ENCODE measurements around the gene SYNDIG1.

SYNDIG1 gene

DNA sequence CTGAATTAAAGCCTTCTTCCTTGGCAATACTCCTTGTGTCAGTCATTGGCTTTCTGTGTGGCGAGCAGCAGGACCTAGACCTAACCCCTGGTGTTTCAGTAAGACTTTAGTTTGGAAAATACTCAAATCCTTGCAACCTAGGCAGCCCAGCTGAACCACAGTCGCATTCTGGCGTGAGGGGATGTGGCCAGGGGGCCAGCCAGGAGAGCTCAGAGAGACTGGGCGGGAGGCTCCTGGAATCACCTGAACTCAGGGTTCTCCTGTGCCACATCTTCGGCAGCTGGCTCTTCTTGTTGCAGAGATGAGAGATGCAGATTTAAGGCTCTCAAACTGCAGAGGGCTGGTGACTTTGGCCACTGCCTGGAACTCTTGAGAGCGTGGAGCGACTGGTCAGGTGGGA, 102.7 kb downstream of the SYNDIG1 start:
- DNase-seq: no peak

DNA sequence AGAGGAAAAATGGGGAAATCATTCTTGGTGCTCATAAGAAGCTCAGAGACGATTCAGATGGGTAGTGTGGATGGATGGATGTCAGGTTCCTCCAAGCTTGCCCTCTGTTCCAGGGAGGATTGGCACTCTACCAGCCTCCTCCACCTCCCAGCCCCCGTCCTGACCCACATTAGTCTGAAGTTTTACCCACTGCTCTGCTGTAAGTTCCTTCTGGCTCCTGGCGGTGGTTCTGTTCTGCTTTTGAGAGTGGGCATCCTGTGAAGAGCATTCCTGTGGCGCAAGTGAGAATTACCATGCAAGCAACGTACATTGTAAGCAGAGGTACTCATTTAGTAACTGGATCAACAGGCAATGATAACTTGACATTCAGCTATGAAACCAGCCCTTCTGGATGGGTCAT, 103.4 kb downstream of the SYNDIG1 start:
- no peak for DNase-seq

DNA sequence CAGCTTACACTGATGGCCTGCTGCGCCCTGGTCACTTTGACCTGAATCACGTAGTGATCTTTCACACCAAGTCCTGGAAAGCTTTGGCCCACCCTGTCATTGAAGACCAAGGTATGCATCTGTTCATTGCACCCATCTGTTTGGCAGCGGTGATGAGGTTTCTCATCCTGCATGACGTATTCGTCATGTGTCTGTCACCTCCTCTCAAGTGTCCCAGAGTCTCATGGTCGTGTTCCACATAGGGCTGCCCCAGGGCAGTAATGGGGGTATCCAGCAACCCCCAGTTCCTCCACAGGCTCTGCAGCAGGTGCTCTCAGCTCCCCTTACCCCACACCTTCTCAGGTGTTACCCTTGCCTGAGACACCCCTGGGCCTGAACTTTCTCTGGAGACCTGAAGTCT, 104.1 kb downstream of the SYNDIG1 start:
- no peak for DNase-seq

DNA sequence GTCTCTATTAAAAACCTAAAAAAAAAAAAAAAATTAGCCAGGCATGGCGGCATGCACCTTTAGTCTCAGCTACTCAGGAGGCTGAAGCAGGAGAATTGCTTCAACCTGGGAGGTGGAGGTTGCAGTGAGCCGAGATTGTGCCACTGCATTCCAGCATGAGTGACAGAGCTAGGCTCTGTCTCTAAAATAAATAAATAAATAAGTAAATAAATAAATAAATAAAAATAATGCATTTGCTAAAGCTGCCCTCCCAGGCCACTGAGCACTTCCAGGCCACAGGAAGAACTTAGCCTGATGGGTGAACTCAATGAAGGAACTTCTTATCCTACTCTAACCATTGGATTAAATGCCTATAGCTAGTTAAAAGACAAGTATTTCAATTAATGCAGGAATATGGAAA, 104.9 kb downstream of the SYNDIG1 start:
- no peak for DNase-seq

DNA sequence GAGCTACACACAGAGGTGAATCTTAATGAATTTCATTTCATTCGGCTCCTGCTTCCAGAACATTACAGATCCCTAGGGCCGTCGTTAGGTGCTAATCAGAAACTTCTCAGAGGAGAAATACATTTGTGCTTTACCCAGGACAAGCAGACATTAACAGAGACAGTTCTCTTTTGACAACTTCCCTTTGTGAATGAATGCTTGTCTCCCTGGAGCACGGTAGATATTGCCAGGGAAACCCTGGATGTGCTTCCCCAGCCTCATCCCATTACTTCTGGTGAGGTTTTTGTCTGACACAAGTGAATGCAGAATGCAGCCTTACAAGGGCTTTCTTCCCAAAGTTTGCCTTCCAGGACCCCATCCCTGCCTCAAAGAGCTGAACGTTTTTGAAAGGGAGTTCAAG, 105.4 kb downstream of the SYNDIG1 start:
- no peak for DNase-seq

DNA sequence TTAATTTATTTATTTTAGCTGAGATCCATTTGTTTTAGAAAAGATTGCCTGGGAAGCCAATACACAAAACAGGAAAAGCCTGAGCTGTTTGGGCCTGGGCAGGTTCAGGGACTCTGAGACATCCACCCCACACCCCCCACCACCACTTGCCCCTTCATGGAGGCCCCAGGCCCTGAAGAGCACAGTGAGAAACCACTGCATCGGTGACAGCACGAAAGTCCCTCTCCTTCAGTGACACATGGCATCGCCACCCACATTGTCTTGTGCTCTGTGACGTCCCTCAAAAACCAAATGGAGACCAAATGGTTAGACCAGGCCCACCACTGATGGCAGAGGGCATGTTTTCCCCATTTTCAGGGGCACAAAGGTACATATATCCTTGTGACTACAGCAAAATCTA, 106.4 kb downstream of the SYNDIG1 start:
- DNase-seq: no peak

DNA sequence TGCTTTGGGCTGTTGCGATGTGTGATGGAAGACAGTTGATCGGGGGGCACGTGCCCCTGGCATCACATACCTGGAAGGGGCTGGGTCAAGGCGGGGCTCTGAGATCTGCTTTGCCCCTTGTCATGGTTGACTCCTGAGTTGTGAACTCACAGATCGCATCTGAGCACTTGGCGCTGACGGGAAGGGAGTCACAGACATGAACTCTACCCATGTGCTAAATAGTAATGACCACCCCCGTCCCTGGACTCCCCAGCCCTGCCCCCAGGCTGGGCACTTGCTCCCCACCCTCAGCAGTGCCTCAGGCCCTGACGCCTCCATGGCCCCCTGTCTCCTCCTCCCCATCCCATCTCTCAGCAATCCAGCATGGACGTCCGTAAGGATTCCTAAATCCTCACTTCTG, 107.0 kb downstream of the SYNDIG1 start:
- DNase-seq: no peak

DNA sequence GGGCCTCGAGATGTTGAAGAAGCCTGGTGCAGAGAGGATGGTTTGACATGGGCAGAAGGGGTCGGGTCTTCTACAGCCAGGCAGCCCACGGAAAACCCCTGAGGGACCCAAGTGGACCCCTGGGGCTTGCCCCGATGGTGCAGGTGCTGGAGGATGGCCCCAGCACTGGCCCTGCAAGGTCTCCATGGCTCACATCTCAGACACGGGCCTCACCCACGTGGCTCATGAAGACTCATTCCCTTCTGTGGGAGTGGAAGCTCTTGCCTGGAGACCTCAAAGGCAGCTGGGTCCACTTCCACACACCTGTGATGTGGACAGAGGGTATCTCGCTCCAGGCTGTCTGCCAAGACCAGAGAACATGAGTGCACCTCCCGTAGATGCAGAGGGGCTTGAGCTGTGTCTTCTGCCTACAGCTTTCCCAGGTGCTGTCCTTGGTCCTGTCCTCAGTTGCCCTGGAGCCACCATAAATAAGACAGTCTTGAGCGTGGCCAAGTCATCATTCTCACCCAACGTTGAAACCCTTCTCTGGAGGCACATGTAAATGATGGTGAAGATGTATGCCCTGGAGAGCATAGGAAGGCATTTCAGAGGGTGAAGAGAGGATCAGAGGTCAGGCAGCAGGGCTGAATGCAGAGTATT, 108.0 kb downstream of the SYNDIG1 start:
- no peak for DNase-seq

DNA sequence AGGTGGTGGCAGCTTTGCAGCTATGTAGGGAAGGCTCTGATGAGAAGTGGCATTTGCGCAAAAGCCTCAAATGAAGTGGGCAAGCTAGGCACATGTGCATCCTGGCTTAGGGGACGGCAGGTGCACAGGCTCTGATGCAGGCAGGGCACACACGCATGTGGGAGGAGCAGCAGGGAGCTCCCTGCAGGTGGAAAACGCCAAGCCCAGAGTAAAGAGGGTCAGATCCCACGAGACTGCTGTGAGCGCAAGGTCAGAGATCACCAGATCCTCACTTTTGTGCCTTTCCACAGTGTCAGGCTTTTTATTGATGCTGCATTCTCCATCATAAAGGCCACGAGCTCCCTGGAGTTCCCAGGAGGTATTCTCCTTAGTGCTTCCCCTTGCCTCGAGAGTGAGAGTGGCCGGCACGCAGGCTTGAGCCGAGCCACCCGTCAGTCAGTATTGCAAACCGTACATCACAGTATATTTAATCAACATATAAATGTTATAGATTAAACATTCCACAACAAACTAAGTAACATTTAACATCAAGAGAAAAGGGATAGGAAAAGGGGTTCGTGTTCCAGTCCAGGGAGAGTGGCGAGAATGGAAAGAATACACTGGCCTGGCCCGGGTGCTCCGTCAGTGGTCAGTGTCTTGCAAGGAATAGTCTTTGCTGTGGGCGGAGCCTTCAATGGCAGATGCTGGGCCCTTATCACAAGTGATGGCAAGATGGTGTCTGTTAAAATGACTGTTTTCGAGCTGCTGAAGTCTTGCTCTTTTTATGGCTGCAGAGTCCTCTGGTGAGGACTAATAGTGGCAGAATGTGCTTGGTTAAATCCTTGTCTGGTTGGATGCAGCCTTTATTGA, 109.4 kb downstream of the SYNDIG1 start:
- DNase-seq: no peak

DNA sequence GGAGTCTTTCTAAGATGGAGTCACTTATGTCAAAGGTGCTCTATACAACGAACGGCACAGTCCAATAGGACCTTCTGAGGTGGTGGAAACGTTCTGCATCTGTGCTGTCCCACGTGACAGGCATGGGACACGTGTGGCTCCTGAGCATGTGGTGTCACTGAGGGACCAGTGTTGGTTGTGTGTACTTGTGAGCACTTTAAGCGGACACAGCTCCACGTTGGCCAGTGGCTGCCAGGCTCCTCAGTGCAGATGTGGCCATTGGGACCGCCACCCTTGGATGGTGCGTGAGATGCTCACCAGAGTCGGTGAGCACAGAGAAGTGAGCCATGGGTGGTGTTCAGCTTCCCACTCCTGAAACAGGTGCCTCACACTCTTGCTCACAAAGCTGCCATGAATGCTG, 110.0 kb downstream of the SYNDIG1 start:
- no peak for DNase-seq

DNA sequence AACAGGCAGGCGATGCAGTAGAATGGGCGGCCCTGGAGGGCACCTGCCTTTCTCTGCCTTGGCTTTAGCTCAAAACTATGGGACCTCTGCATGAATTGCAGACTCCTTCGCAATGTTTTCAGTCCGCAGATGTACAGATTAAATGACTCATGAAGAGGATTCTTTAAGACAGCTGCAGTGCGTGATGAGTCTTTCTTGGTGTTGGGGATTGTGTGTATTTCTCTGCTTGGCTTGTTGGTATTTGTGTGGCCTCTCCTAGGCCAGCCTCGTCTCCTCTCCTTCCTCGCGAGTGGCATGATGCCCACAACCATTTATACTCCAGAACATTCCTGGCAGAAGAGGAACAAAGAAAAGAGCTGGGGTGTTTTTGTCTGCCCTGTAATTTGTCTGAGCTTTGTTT, 110.6 kb downstream of the SYNDIG1 start:
- DNase-seq: no peak

DNA sequence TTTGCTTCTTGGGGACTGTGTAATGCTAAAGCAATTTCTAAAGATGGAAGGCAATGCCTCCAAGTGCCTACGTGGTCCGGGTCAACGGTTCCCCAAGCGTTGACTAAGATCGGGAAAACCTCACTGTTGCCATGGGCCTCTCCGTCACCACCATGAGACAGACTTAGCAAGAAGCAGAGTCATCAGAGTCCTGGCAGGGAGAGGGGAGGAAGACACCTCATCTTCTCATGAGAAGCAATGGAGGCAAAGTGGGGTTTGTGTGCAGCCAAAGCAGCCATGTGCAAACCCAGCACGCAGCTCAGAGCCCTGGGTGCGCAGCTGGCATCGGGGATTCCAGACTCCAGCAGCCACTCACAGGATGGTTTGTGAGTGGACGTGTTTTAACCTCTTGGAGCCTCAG, 111.4 kb downstream of the SYNDIG1 start:
- DNase-seq: no peak

DNA sequence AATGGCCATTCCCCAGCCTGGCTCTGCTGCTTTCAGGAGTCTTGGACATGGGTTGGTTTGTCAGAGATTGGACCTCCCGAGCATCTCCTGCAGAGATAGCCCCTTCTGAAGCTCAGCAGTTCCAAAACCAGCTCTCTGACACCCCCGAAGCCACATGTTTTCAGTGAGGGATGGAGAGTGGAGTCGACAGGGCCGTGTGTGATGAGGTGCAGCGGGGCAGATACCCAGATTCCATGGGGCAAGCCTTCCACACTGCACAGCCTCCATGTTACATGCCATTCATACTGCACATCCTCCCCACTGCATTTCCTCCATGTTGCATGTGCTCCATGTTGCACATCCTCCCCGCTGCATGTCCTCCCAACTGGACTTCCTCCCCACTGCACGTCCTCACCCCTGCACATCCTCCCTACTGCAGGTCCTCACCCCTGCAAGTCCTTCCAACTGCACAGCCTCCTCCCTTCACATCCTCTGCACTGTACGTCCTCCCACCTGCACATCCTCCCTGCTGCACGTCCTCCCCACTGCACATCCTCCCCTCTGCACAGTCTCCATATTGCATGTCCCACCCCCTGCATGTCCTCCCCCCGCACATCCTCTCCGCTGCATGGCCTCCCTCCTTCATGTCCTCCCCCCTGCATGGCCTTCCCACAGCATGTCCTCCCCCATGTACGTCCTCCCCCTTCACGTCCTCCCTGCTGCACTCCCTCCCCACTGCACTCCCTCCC, 112.2 kb downstream of the SYNDIG1 start:
- no peak for DNase-seq

DNA sequence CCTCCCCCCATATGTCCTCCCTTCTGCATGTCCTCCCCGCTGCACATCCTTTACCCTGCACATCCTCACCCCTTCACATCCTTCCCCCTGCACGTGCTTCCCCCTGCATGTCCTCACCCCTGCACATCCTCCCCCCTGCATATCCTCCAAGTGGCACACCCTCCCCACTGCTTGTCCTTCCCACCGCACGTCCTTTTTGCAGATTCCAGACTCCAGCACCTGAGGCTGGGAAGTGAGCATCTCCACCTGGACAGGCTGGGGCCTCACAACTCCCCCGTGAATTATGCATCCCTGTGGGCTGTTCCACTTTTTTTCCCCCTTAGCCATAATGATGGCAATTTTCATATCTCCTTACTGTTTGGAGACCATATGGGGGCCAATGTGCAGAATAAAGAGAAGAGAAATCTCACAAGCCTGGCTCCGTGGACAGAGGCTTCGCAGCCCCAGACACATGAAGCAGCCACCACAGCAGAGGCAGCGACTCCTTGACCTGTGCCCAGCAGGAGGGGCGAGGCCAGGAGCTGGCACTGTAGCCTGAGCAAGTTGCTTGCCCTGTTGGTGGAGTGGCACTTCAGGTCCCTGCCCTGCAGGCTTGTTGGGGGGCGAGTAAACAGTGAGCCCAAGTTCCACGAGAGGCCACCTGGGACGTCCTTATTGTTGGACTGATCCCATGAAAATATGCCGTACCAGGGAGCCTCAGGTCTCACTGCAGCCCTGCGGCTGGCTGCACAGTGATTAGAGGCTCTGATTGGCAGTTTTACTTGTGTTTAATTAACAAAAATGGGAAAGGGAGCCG, 113.1 kb downstream of the SYNDIG1 start:
- DNase-seq: no peak

DNA sequence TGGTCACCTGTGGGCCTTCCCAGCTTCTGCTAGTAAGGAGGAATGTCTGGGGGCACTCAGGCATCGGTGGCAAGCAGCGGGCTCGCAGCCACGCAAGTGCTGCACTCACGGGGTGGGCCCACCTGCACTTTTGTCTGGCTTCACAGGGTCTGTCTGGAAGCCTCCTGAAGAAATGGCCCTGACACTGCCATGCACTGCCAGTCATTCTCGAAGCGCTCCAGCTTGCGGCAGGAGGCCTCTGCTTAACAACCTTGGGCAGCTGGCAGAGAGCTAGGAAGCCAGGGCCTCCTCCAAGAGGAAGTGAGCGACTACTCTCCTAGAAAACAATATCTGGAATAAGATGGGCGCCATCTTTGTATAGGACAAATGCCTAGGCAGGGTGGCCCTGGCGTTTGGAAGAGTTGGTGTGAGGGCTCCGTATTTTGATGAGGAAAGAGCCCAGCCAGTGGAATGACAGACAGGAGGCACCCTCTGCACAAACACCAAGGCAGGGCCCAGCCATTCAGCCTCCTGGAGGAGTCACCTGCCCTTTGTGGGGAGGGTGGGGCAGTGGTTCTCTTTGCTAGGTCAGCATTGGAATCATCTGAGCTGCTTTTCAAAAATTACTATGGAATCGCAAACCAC, 113.9 kb downstream of the SYNDIG1 start:
- no peak for DNase-seq

DNA sequence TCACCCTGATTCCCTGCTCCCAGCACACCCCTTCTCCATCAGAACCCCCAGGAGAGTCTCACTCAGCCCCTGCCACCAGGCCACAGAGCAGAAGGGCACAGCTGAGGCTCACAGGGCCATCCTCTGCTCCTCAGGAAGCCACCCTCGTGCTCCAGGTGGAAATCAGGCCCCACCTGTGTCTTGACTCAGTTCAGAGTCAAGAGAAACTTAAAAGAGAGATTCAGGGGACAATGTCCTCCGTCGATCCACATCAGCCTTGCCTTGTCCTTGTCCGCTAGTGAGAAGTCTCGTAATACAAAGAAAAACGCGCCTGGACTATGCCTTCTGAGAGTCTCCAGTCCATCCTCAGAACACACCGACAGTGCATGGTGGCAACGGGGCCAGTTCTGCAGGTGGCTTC, 114.6 kb downstream of the SYNDIG1 start:
- no peak for DNase-seq

DNA sequence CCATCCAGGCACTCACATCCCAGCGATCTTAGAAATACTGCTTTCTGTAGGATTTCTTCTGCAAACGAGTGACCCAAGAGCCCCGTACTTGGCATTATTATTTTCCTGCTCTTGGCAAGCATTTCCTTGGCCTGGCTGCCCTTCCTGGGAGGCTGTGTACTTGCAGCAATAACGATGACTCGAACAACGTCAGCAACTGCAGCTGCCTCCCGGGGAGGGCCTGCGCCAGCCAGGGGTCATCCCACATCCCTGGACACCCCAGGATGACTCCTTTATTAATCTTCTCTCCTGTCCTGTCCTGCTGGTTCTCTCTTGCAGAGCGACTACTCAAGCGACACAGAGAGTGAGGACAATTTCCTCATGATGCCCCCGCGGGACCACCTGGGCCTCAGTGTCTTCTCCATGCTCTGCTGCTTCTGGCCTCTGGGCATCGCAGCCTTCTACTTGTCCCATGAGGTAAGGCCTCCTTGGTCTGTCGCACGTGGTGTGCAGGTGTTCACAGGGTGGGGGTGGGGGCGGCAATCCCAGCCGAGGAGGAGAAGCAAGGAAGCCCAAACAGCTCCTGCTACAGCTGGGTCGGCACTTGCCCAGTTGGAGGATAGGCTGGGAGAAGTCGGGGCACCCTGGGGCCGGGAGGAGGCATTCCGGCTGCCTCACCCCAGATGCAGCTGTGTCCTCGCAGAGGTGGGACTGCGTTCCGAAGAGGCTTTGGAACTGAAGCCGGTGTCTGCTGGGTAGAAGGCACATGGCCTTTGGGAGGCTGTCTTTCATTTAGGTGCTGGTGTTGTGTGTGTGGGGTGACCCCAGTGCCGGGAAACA, 115.3 kb downstream of the SYNDIG1 start:
- no peak for DNase-seq

DNA sequence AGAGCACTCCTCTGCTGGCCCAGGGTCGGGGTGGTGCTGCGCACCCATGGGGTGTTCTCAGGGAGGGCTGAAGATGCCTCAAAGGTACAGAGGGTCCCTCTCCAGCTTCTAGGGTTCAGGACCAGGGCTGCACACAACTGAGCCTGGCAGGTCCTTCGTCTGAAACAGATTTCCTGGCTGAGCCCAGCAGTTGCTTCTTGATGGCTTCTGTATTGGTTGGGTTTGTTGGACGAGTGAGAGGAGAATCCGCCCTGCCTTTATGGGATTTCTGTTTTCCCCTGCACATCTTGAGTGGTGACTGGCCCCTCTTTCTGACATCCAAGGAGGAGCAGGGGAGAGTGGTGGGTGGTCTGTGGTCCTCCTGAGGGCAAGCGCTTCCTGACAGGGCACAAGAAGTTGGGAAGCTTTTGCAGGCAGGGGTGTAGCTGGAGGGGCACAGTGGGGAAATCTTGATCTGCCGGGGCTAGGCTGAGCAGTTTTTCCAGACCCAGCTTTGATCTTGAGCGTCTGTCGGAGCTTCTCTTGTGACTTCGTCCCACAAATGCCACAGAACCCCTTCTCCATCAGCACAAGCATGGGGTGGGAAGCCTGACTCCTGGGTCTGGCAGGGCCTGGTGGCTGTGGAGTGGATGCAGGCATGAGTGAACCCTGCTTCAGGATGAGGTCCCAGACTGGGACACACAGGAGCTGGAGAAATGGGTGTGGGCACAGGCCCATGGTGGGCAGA, 116.5 kb downstream of the SYNDIG1 start:
- no peak for DNase-seq

DNA sequence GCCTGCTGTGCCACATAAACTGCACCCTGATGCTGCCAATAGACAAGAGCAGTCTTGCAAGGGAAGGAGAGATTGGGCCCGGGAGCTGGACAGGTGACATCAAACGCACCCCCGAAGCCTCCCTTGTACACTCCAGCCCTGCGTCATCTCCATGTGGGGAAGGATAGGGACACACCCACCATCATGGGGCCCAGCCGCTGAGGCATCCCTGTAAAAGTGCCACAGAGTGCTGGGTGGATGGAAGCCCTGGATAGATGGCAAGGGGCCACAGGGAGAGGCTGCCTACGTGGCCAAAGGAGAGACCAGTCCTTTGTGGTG, 117.1 kb downstream of the SYNDIG1 start:
- no peak for DNase-seq

DNA sequence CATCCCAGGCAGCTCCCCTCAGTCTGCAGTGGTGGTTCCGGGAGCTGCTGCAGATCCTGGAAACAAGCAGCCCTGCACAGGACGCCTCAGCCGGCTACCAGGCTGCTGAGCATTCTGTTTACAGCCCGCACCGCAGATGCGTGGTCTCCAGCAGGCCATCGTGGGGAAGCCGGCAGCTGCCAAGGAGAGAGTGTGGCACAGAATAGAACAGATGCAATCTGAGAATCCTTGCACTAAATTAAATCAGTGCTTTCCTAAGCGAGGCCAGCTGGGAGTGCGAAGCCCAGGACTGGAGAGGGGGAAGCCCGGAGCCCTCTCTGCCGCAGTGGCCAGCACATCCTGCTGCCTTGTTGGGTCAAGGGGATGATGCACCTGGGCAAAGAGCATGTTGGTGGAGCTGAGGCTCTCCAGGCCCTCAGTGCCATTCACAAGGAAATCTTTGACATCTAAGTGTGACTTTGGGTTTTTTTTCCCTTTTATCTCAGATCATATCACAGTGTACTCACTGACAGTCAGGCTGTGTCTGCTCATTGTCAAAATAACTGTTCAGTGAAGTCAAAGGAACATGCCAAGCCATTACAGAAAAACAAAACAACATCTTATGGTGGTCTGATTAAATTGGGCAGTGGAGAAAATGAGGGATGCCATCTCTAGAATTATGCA, 118.1 kb downstream of the SYNDIG1 start:
- DNase-seq: no peak

Measured in activated naive CD4-positive, alpha-beta T cell treated with anti-CD3 and anti-CD28 coated beads, Interleukin-2, amount 50 U/mL, for 16 hours (primary cell).